PFSK-1 (cell line): Measurements from ENCODE around the gene VPS13A.

ENCODE experiments used
- FOXP2 ChIP-seq: optimal IDR thresholded peaks from 2 replicates; pipeline ENCODE3; 2011; ENCODE audit warnings: borderline replicate concordance, control low read depth, inconsistent platforms; ENCODE audit not compliant: insufficient read depth; ENCODE audit errors: extremely low read length, extremely low read depth
- POLR2AphosphoS5 ChIP-seq: IDR thresholded peaks from 2 replicates; pipeline ENCODE4 v1.6.1; 2012; ENCODE audit warnings: low read depth, mild to moderate bottlenecking, control low read depth, low read length, moderate library complexity
- REST ChIP-seq, 2 experiments: IDR thresholded peaks; 2 replicates each; pipeline versions ENCODE4 v1.6.1 to v1.8.0; 2011 to 2012; ENCODE audit warnings: low read depth in 2 of 2, low read length in 2 of 2, control low read depth in 1 of 2, inconsistent platforms in 1 of 2, mild to moderate bottlenecking in 1 of 2, moderate library complexity in 1 of 2; ENCODE audit not compliant: insufficient read depth in 1 of 2
- SIN3A ChIP-seq: IDR thresholded peaks from 2 replicates; pipeline ENCODE4 v1.6.1; 2012; ENCODE audit warnings: mild to moderate bottlenecking, low read length, moderate library complexity, borderline replicate concordance; ENCODE audit not compliant: insufficient read depth
- TAF1 ChIP-seq: IDR thresholded peaks from 2 replicates; pipeline ENCODE4 v1.6.1; 2012; ENCODE audit warnings: low read length, control low read depth, borderline replicate concordance; ENCODE audit not compliant: insufficient read depth

VPS13A gene

DNA sequence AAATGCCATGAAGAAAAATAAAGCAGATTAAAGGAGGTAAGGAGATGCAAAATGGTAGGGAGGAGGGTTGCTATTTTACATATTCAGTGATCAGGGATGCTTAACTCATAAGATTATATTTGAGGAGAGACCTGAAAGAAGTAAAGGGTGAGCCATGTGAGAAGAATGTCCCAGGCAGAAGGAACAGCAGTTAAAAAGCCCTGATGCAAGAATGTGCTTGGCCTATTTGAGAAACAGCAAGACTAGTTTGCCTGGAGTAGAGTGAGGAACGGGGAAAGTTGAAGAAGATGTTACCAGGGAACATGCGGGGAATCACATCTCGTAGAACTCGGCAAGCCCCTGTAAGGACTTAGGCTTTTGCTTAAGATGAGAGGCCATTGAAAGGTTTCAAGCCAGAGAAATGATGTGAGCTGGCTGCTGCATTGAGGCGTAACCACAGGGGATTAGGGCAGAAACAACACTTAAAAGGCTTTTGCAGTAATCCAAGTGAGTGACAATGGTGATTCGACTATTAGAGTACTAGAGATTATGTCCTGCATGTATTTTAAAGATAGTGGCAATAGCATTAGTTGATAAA lies 198.7 kb downstream of the VPS13A start:
- TF ChIP-seq TAF1 (no peak), REST (IDR thresholded peaks at IDR 0.05; ENCODE audit: insufficient read depth in 1 of 2, low read depth in 2 of 2, low read length in 2 of 2) (no peak), SIN3A (no peak), POLR2AphosphoS5 (no peak), FOXP2 (no peak)

DNA sequence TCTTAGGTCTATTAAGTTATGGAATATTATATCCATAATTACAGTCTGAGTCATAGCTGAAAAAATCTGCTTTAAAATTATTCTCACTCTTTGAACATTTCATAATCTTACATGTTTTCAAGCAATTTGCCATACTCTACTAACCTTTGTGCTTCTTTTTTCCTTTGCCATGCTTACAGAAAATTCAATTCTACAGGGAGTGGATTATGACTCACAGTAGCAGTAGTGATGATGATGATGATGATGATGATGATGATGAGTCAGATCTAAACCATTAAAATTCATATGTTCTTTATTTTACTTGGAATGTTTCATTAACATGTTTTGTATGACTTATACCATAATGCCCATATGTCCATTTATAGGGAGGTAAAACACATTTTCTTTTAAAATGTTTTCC lies 207.1 kb downstream of the VPS13A start:
- TF ChIP-seq REST (IDR thresholded peaks at IDR 0.05; ENCODE audit: insufficient read depth in 1 of 2, low read depth in 2 of 2, low read length in 2 of 2) (no peak), POLR2AphosphoS5 (no peak), TAF1 (no peak), FOXP2 (no peak), SIN3A (no peak)

DNA sequence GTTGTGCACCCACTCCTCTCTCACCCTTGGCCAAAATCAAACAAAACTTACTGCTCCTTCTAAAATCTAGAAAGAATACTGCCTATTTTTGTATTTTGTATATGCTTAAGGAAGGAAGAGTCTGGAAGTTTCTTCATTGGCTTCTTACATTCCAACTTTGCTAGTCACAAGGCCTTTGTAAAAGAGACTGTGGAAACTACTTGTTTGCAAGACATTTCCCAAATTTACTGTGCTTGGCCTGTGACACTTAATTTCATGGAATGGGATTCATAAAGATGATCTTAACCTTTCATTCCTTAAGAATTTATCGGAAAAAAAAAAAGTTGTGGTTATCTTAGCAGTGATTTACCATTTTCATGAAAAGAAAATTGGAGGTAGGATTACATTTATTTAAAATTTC lies 208.9 kb downstream of the VPS13A start:
- TF ChIP-seq SIN3A (no peak), FOXP2 (no peak), POLR2AphosphoS5 (no peak), TAF1 (no peak), REST (IDR thresholded peaks at IDR 0.05; ENCODE audit: insufficient read depth in 1 of 2, low read depth in 2 of 2, low read length in 2 of 2) (no peak)

DNA sequence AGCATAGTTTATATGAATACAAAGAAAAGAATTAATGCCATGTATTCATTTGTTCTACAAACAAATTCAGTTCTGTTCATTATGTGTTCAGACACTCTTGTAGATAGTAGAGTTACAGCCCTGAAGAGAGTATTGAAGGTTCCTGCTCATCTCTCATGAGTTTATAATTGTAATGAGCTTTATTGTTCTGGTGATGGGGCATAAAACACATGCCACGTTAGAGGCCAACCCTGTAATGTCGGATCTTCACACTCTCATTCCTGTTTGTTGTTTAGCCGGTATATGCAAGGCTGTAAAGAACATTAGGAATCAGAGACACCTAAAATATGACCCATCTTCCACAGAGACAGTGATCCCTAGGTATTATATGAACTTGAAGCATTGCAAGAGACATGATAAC lies 214.5 kb downstream of the VPS13A start:
- TF ChIP-seq POLR2AphosphoS5 = no peak
- no peak for TF ChIP-seq REST (IDR thresholded peaks at IDR 0.05; ENCODE audit: insufficient read depth in 1 of 2, low read depth in 2 of 2, low read length in 2 of 2)
- TF ChIP-seq FOXP2 = no peak
- TF ChIP-seq SIN3A = no peak
- TF ChIP-seq TAF1 = no peak

- no peak for TF ChIP-seq SIN3A
- TF ChIP-seq POLR2AphosphoS5 = no peak
- TF ChIP-seq FOXP2 = no peak
- no peak for TF ChIP-seq REST (IDR thresholded peaks at IDR 0.05; ENCODE audit: insufficient read depth in 1 of 2, low read depth in 2 of 2, low read length in 2 of 2)
- no peak for TF ChIP-seq TAF1
Observed at GRCh38 chr9:77392328-77392727, 215.0 kb downstream of the VPS13A start.
